Large intestine (tissue), 3 donors: ENCODE data around the gene VILL. TPM values are rescaled to one million over a fixed set of nuclear protein-coding genes. Genes with fewer than 3 reads are reported as not detected.
A peak's percentile ranks its signal among the peaks of the same experiment; 100 is the strongest.

Source experiments
- DNase-seq, 2 donors: peaks; one replicate each; pipeline versions ENCODE4 v3.0.0 to v3.0.0-alpha.2; 2013
- H3K27ac ChIP-seq: one replicate; pipeline ENCODE4 v1.5.1; 2013; ENCODE audit warnings: low read length
- H3K27me3 ChIP-seq: 2 replicates; pipeline ENCODE4 v1.6.1; 2013; ENCODE audit warnings: low read length; ENCODE audit not compliant: control insufficient read depth, insufficient read depth
- H3K36me3 ChIP-seq: 2 replicates; pipeline ENCODE4 v1.6.1; 2013; ENCODE audit warnings: low read length; ENCODE audit not compliant: control insufficient read depth, insufficient read depth
- H3K4me1 ChIP-seq: one replicate; pipeline ENCODE4 v1.6.1; 2013; ENCODE audit warnings: low read length; ENCODE audit not compliant: control insufficient read depth, insufficient read depth
- H3K4me3 ChIP-seq: one replicate; pipeline ENCODE4 v1.5.1; 2013; ENCODE audit warnings: low read length
- H3K9me3 ChIP-seq: one replicate; pipeline ENCODE4 v1.6.1; 2013; ENCODE audit warnings: mild to moderate bottlenecking, low read depth, low read length, moderate library complexity; ENCODE audit not compliant: control insufficient read depth
- WGBS: methylation state at CpG from one replicate; pipeline ENCODE4 v1.1.5; 2013; ENCODE audit warnings: low lambda C conversion rate; ENCODE audit not compliant: insufficient coverage; 5-methylcytosine and 5-hydroxymethylcytosine counted together
- polyA plus RNA-seq: library from polyadenylated mRNA; unstranded; fragments of 120-200 nt; gene quantifications from one replicate; pipeline ENCODE4 v1.2.1, GENCODE V29; 2013

Gene VILL
- polyA plus RNA-seq, 1 donor: 73.7 TPM

- peak in 1 of 2 donors; percentile 45 for DNase-seq
- H3K4me1 ChIP-seq: peaks cover 29% of the 10 kb centered on the region
- no CpG with 5 or more reads among the region's 15 CpGs for WGBS
- no peak overlapping the region for H3K27ac ChIP-seq
- H3K4me3 ChIP-seq: no peak overlapping the region
- H3K9me3 ChIP-seq: no peaks in the 10 kb centered on the region
- H3K27me3 ChIP-seq: no peaks in the 10 kb centered on the region
- H3K36me3 ChIP-seq: peaks cover 81% of the 10 kb centered on the region
These were observed 14.8 kb downstream of the VILL start for GRCh38 chr3:38005076-38006020.

DNA sequence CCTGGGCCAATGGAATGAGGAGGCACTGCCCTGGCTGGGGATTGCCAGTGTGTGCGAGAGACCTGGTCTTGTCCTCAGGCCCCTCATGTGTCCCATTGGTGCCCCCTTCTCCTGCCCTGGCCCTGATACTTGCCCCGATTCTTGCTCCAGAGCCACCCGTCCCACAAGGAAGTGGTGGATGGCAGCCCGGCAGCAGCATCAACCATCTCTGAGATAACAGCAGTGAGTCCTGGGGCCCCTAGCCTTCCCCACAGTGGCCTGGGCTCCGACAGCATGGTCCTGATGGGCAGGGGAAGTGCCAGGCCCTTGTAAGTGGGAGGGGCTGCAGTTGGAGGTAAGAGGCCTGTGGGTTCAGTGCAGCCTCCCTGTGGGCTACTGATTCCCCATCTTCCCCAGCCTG is 15.4 kb downstream of the VILL start:
- no CpG with 5 or more reads among the region's 5 CpGs for WGBS
- Histone ChIP-seq H3K4me3 (no peak overlapping the region), H3K9me3 (no peaks in the 10 kb centered on the region), H3K27me3 (no peaks in the 10 kb centered on the region), H3K4me1 (peaks cover 29% of the 10 kb centered on the region), H3K27ac (no peak overlapping the region), H3K36me3 (peaks cover 78% of the 10 kb centered on the region)
- DNase-seq: no peak

DNA sequence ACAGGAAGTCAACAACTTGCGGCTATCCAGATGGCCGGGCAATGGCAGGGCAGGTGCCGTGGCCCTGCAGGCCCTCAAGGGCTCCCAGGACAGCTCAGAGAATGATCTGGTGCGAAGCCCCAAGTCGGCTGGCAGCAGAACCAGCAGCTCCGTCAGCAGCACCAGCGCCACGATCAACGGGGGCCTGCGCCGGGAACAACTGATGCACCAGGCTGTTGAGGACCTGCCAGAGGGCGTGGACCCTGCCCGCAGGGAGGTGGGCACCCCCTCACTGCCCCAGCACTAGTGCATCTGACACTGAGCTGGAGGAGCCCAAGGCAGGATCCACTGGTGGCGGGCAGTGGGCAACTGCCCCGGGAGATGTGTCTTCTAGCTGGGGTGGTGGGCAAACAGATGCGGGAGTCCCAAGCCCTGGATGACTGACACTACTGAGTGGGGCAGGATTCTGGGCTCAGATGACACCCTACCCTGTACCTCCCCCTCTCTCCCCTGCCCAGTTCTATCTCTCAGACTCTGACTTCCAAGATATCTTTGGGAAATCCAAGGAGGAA is 15.9 kb downstream of the VILL start:
- no peak for DNase-seq
- WGBS: no CpG with 5 or more reads among the region's 16 CpGs

DNA sequence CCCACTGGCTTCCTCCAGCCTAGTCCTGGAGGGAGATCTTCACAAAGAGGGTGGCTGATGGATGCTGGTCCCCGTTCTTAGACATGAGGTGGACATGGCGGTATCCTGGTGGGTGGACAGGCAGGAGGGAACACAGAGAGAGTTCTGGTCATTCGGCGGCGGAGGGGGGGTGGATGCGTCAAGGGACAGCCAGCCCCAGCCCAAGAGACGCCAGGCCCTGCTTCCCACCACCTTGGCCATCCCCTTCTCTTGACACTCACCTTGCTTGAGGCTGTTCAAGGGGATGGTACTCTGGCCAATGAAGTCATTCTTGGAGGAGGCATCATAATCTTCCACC is 17.1 kb downstream of the VILL start:
- H3K27me3 ChIP-seq: no peaks in the 10 kb centered on the region
- no peak overlapping the region for H3K4me3 ChIP-seq
- no peak overlapping the region for H3K27ac ChIP-seq
- peaks cover 22% of the 10 kb centered on the region for H3K4me1 ChIP-seq
- no peak for DNase-seq
- no CpG with 5 or more reads among the region's 7 CpGs for WGBS
- peaks cover 67% of the 10 kb centered on the region for H3K36me3 ChIP-seq
- no peaks in the 10 kb centered on the region for H3K9me3 ChIP-seq

More for the DNA sequence above, 15.9 kb downstream of the VILL start:
- Histone ChIP-seq H3K27ac (no peak overlapping the region), H3K4me1 (peaks cover 29% of the 10 kb centered on the region), H3K9me3 (no peaks in the 10 kb centered on the region), H3K36me3 (peaks cover 78% of the 10 kb centered on the region), H3K4me3 (no peak overlapping the region), H3K27me3 (no peaks in the 10 kb centered on the region)

- no peaks in the 10 kb centered on the region for H3K9me3 ChIP-seq
- no peaks in the 10 kb centered on the region for H3K27me3 ChIP-seq
- H3K27ac ChIP-seq: no peak overlapping the region
- WGBS: no CpG with 5 or more reads among the region's 19 CpGs
- no peak for DNase-seq
- H3K36me3 ChIP-seq: peaks cover 61% of the 10 kb centered on the region
- peaks cover 17% of the 10 kb centered on the region for H3K4me1 ChIP-seq
- no peak overlapping the region for H3K4me3 ChIP-seq
These were observed 17.7 kb downstream of the VILL start for GRCh38 chr3:38008191-38008701.

DNA sequence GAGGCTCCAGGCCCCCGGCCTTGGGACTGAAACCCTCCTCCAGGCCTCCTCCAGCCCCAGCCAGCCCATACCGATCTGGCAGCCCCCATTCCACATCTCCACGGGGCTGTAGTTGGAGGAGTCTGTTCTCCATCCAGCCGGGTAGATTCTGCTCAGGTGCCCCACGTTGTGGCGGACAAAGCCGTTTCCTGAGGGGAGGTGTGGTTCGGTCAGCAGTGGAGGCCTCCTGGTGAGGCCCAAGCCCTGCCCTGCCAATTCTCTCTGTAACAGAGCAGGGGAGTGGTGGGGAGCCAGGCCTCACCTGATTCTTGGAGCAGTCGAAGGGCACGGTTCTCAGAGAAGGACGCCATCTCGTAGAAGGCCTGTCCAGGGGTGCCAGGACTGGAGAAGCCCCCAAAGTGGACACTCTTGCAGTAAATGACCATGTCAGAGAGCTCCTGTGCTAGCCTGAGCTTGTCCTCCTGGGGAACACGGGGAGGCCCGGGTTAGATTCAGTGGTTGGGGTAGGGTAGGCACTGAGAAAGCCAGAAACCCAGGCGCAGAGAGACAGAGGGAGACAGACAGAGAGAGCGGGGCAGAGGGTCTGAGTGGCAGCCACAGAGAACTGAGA is 18.5 kb downstream of the VILL start:
- no peak for DNase-seq
- WGBS: no CpG with 5 or more reads among the region's 16 CpGs

GRCh38 chr3:38009807-38010591 is 19.4 kb downstream of the VILL start:
- DNase-seq: no peak
- H3K4me1 ChIP-seq: no peaks in the 10 kb centered on the region
- peaks cover 58% of the 10 kb centered on the region for H3K36me3 ChIP-seq
- no peaks in the 10 kb centered on the region for H3K27me3 ChIP-seq
- WGBS: no CpG with 5 or more reads among the region's 27 CpGs
- H3K9me3 ChIP-seq: no peaks in the 10 kb centered on the region
- H3K4me3 ChIP-seq: no peak overlapping the region
- H3K27ac ChIP-seq: no peak overlapping the region

More for the DNA sequence above, 18.5 kb downstream of the VILL start:
- Histone ChIP-seq H3K9me3 (no peaks in the 10 kb centered on the region), H3K36me3 (peaks cover 58% of the 10 kb centered on the region), H3K4me3 (no peak overlapping the region), H3K27ac (no peak overlapping the region), H3K27me3 (no peaks in the 10 kb centered on the region), H3K4me1 (peaks cover 9% of the 10 kb centered on the region)

DNA sequence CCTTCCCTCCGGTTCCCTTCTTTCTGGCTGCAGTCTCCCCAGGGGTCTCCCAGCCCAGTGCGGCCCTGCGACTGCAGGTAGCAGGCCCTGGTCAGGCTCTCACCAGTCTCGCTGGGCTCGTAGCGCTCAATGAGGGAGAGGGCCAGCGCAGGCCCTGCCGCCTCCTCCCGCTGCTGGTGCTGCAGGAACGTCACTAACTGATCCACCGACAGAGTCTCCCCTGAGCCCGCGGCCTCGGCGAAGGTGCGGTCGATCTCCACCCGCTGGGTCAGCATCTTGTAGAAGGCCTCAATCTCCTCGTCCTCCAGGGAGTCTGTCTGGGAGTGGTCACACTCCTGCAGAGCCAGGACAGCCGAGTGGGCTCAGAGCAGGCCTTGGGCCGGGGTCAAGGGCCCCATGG is 20.5 kb downstream of the VILL start:
- Histone ChIP-seq H3K4me1 (peaks cover 5% of the 10 kb centered on the region), H3K27me3 (no peaks in the 10 kb centered on the region), H3K27ac (no peak overlapping the region), H3K9me3 (no peaks in the 10 kb centered on the region), H3K36me3 (peaks cover 57% of the 10 kb centered on the region), H3K4me3 (no peak overlapping the region)
- no peak for DNase-seq
- no CpG with 5 or more reads among the region's 21 CpGs for WGBS

GRCh38 chr3:38015485-38015884 is 24.9 kb downstream of the VILL start:
- peaks cover 55% of the 10 kb centered on the region for H3K36me3 ChIP-seq
- H3K4me1 ChIP-seq: peaks cover 17% of the 10 kb centered on the region
- no peaks in the 10 kb centered on the region for H3K27me3 ChIP-seq
- no CpG with 5 or more reads among the region's 3 CpGs for WGBS
- H3K4me3 ChIP-seq: no peak overlapping the region
- DNase-seq: no peak
- no peaks in the 10 kb centered on the region for H3K9me3 ChIP-seq
- peak overlapping the region; percentile 61 for H3K27ac ChIP-seq

DNA sequence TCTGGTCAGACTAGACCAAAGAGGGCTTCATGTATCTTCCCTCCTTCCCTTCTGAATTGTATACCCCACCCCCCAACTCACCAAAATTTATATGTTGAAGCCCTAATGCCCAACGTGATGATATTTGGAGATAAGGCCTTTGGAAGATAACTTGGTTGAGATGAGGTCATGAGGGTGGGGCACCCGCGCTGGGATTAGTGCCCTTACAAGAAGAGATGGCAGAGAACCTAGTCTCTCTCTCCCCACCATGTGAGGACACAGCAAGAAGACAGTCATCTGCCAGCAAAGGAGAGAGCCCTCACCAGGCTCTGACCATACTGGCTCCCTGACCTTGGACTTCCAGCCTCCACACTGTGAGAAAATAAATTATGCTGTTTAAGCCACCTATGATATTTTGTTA is 25.4 kb downstream of the VILL start:
- H3K36me3 ChIP-seq: peaks cover 52% of the 10 kb centered on the region
- no peak overlapping the region for H3K4me3 ChIP-seq
- H3K4me1 ChIP-seq: peaks cover 17% of the 10 kb centered on the region
- no peak for DNase-seq
- WGBS: no CpG with 5 or more reads among the region's 3 CpGs
- peak overlapping the region; percentile 61 for H3K27ac ChIP-seq
- no peaks in the 10 kb centered on the region for H3K27me3 ChIP-seq
- no peaks in the 10 kb centered on the region for H3K9me3 ChIP-seq
